ENCODE results near the gene DCK. TPM values are rescaled to one million over a fixed set of nuclear protein-coding genes. Genes with fewer than 3 reads are reported as not detected.
A peak's percentile ranks its signal among the peaks of the same experiment; 100 is the strongest.

DCK gene
- total RNA-seq: 58.2 and 64.7 TPM in 2 replicates
- total RNA-seq (2013): 82.0 TPM
- 34.8 and 37.7 TPM in 2 replicates for polyA plus RNA-seq
- polyA minus RNA-seq: 54.2 and 62.5 TPM in 2 replicates

GRCh38 chr4:70993181-70994068 lies at the start of gene DCK:
DCK (plus strand) TSS chr4:70993649; CDS start chr4:70993836, 187 bp downstream.
- peaks cover 2 to 7% of the 10 kb centered on the region in 2 experiments for H3K36me3 ChIP-seq (replicated peaks in 1 of 2; ENCODE audit: control extremely low read depth in 1 of 2, control insufficient read depth in 1 of 2, extremely low read depth in 1 of 2, insufficient read depth in 2 of 2, low read length in 1 of 2)
- peaks cover 39 to 40% of the 10 kb centered on the region in 2 donors for H3K4me1 ChIP-seq (ENCODE audit: control insufficient read depth in 2 of 2, insufficient read depth in 2 of 2, low read length in 2 of 2)
- WGBS (ENCODE audit: insufficient coverage): under 1% methylated on average over 74 of the region's 74 CpGs
- peaks cover 52% of the 10 kb centered on the region for H3K4me1 Mint-ChIP-seq
- no peaks in the 10 kb centered on the region for H3K9me3 Mint-ChIP-seq (ENCODE audit: insufficient read depth)
- H4K20me1 ChIP-seq (ENCODE audit: control insufficient read depth, insufficient read depth, low read length, poor library complexity, severe bottlenecking): no peaks in the 10 kb centered on the region
- H3K27me3 ChIP-seq (replicated peaks in 1 of 4; ENCODE audit: control extremely low read depth in 1 of 4, control insufficient read depth in 3 of 4, insufficient read depth in 4 of 4, low read length in 3 of 4): no peaks in the 10 kb centered on the region
- H3K4me2 ChIP-seq (replicated peaks; ENCODE audit: low read depth, low read length, poor library complexity, severe bottlenecking): peak within 1 kb of the TSS; percentile 88
- H2AFZ ChIP-seq (ENCODE audit: insufficient read depth, low read depth, low read length, poor library complexity, severe bottlenecking): peak within 1 kb of the TSS; percentile 98
- H3K9ac ChIP-seq (ENCODE audit: low read length): peak within 1 kb of the TSS; percentile 76
- H3K4me3 ChIP-seq (ENCODE audit: control extremely low read depth in 1 of 5, extremely low read depth in 1 of 5, insufficient read depth in 1 of 5, low read depth in 2 of 5, low read length in 4 of 5): peak within 1 kb of the TSS; percentile 85 to 99 (median 97)
- POLR2A ChIA-PET: interaction anchor here (0.6 to 5.0 kb wide), 7 partner anchors 12 to 338 kb away, joined by 3 to 43 read pairs (median 3); partner anchors contain the start of genes GRSF1 and MOB1B
- TF ChIP-seq EZH2 (IDR thresholded peaks at IDR 0.05; ENCODE audit: borderline replicate concordance, insufficient read depth, low read depth, low read length, poor library complexity, severe bottlenecking): no peak
- TF ChIP-seq, protein P1, sequence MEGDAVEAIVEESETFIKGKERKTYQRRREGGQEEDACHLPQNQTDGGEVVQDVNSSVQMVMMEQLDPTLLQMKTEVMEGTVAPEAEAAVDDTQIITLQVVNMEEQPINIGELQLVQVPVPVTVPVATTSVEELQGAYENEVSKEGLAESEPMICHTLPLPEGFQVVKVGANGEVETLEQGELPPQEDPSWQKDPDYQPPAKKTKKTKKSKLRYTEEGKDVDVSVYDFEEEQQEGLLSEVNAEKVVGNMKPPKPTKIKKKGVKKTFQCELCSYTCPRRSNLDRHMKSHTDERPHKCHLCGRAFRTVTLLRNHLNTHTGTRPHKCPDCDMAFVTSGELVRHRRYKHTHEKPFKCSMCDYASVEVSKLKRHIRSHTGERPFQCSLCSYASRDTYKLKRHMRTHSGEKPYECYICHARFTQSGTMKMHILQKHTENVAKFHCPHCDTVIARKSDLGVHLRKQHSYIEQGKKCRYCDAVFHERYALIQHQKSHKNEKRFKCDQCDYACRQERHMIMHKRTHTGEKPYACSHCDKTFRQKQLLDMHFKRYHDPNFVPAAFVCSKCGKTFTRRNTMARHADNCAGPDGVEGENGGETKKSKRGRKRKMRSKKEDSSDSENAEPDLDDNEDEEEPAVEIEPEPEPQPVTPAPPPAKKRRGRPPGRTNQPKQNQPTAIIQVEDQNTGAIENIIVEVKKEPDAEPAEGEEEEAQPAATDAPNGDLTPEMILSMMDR (IDR thresholded peaks at IDR 0.05): no peak
- ATAC-seq (ENCODE audit: low read depth) (peak; percentile 82), DNase-seq (peak; percentile 92)
- CTCF ChIA-PET: interaction anchor here (0.7 to 16.4 kb wide), 12 partner anchors 9 to 305 kb away, joined by 3 to 245 read pairs (median 5); partner anchors contain the start of genes GRSF1, MOB1B and UTP3
- peaks cover 48% of the 10 kb centered on the region for H3K79me2 ChIP-seq (ENCODE audit: control insufficient read depth, insufficient read depth, low read length)
- H3K9me3 ChIP-seq (ENCODE audit: control extremely low read depth in 1 of 3, control insufficient read depth in 2 of 3, insufficient read depth in 1 of 3, low read length in 2 of 3): no peaks in the 10 kb centered on the region
- peak within 1 kb of the TSS; percentile 86 to 94 for H3K27ac ChIP-seq (ENCODE audit: low read length in 2 of 2)
- intact Hi-C loops (cut with micrococcal nuclease): loop anchor here (1.0 to 10.0 kb wide), 10 partner anchors 11 to 288 kb away; partner anchors contain the start of genes GRSF1 and MOB1B
- no peaks in the 10 kb centered on the region for H3K27me3 Mint-ChIP-seq
- H3K4me3 Mint-ChIP-seq: peak within 1 kb of the TSS; percentile 97
- peak within 1 kb of the TSS; percentile 96 for H3K27ac Mint-ChIP-seq
